ENCODE data around the gene PLA2G2C.

Gene PLA2G2C

DNA sequence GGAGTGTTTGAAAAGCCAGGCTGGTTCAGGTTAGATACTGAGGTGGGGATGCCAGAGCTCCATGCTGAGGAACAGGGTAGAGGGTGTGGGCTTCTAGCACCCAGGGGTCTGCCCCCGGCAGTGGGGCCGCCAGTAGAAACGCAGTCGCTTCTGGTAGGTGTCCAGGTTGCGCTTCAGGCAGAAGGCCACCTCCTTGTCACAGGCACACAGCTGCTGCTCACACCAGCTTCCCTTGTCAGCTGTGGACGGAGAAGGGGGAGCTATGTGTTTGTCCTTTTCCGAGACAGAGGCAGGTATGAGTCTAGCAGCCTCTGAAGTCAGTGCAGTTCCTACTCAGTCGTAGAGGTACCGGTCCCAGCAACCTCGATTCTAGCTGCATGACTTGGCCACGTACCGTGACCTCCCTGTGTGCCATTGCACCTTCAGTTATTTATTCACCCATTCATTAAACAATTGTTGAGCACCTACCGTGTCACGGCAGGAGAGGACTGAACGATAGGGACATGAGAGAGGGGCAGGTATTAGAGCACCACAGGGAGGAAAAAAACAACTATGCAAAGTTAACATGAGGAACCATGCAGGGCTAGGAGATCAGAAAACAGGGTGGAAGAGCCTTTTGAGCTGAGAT is 72.2 kb downstream of the PLA2G2C start:
- TF ChIP-seq, protein P1, sequence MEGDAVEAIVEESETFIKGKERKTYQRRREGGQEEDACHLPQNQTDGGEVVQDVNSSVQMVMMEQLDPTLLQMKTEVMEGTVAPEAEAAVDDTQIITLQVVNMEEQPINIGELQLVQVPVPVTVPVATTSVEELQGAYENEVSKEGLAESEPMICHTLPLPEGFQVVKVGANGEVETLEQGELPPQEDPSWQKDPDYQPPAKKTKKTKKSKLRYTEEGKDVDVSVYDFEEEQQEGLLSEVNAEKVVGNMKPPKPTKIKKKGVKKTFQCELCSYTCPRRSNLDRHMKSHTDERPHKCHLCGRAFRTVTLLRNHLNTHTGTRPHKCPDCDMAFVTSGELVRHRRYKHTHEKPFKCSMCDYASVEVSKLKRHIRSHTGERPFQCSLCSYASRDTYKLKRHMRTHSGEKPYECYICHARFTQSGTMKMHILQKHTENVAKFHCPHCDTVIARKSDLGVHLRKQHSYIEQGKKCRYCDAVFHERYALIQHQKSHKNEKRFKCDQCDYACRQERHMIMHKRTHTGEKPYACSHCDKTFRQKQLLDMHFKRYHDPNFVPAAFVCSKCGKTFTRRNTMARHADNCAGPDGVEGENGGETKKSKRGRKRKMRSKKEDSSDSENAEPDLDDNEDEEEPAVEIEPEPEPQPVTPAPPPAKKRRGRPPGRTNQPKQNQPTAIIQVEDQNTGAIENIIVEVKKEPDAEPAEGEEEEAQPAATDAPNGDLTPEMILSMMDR (IDR thresholded peaks at IDR 0.05; ENCODE audit: extremely low read depth, missing control alignments) = no peak
- no peak for DNase-seq (ENCODE audit: low spot score)
